ENCODE data around the gene HIP1R.

HIP1R gene

DNA sequence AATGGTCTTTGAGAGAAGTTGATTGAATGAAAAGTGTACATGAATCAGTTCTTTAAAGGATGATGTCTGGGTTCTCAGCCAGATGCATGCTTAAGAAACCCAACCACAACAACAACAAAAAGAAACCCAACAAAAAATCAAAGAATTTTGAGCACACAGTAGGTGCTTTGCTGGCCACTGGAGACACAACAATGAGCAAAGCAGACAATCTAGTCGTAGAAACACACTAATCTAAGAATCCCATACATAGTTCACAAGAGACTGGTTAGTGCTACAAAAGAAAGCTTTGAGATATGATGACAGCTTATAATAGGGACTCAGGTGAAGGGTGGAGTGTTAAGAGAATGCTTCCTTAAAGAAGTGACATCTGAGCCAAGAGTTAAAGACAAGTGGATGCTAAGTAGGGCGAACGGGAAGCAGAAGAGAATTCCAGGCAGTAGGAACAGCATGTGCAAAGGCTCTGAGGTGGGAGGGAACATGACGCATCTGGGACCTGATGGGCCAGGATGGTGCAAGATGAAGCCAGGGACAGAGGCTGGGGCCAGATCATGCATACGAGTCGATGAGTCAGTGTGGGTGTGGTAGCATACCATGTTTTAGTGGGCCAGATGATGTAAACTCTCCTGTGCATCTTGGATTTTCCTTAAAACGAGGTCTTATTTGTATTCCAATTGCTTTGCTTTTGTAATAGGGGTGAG lies 4.6 kb upstream of the HIP1R start (continued):
- TF ChIP-seq PRDM2 (tag by site-specific recombination; IDR thresholded peaks at IDR 0.05; ENCODE audit: borderline replicate concordance) (no peak), ZNF280D (tag by site-specific recombination; IDR thresholded peaks at IDR 0.05) (no peak), IKZF3 (tag by site-specific recombination; IDR thresholded peaks at IDR 0.05) (no peak), ZNF221 (tag by site-specific recombination; IDR thresholded peaks at IDR 0.05; ENCODE audit: borderline replicate concordance) (no peak), ZXDB (tag by site-specific recombination; IDR thresholded peaks at IDR 0.05) (no peak), ZEB2 (tag by site-specific recombination; IDR thresholded peaks at IDR 0.05) (peak; percentile 63), PRDM4 (tag by site-specific recombination; IDR thresholded peaks at IDR 0.05) (no peak), PRDM1 (tag by site-specific recombination; IDR thresholded peaks at IDR 0.05) (no peak), PRDM10 (tag by site-specific recombination; IDR thresholded peaks at IDR 0.05) (peak; percentile 50), ZNF292 (tag by site-specific recombination; IDR thresholded peaks at IDR 0.05; ENCODE audit: borderline replicate concordance, low read depth) (no peak), ZNF776 (tag by site-specific recombination; IDR thresholded peaks at IDR 0.05; ENCODE audit: borderline replicate concordance) (no peak), WT1 (tag by site-specific recombination; IDR thresholded peaks at IDR 0.05) (no peak), ZNF133 (tag by site-specific recombination; IDR thresholded peaks at IDR 0.05) (no peak), ZBTB26 (tag by site-specific recombination; optimal IDR thresholded peaks at IDR 0.05) (no peak), ZNF404 (tag by site-specific recombination; IDR thresholded peaks at IDR 0.05) (no peak), ZNF76 (tag by site-specific recombination; IDR thresholded peaks at IDR 0.05; ENCODE audit: borderline replicate concordance, low read depth) (no peak), HOXC10 (CRISPR knock-in tag; IDR thresholded peaks at IDR 0.05) (no peak), ZNF521 (tag by site-specific recombination; IDR thresholded peaks at IDR 0.05) (no peak), INSM2 (tag by site-specific recombination; IDR thresholded peaks at IDR 0.05) (0 out of 2 replicates have a peak, but pooled peaks have one; percentile 37), SETDB1 (IDR thresholded peaks at IDR 0.05; ENCODE audit: insufficient read length, low read length) (peak; percentile 55)

All from HEK293 (cell line).